Adrenal gland (tissue), 12 donors: ENCODE results near the gene MBP. TPM values are rescaled to one million over a fixed set of nuclear protein-coding genes. Genes with fewer than 3 reads are reported as not detected.

Experiments
- DNase-seq, 7 donors: peaks; one replicate each; pipeline ENCODE4 v3.0.0-alpha.2; 2019 to 2020
- H3K27ac ChIP-seq, 5 donors: fragments of 200-600 bp; sonication (generic) in 4 of 5; 1 replicate in 3 of 5; 2 replicates in 2 of 5; pipeline versions ENCODE4 v1.5.1 to v1.8.0; 2016 to 2020; ENCODE audit warnings: mild to moderate bottlenecking in 1 of 5
- H3K27me3 ChIP-seq: fragments of 200-600 bp; 2 replicates; pipeline ENCODE4 v1.8.0; 2021
- H3K36me3 ChIP-seq, 2 donors: fragments of 200-600 bp; replicated peaks in 1 of 2; 1 replicate in 1 of 2; 2 replicates in 1 of 2; pipeline versions ENCODE4 v1.5.1 to v1.8.0; 2018 to 2022
- H3K4me1 ChIP-seq, 2 donors: fragments of 200-600 bp; replicated peaks in 1 of 2; 1 replicate in 1 of 2; 2 replicates in 1 of 2; pipeline versions ENCODE4 v1.5.1 to v1.8.0; 2018 to 2021
- H3K4me3 ChIP-seq, 4 donors: fragments of 200-600 bp; sonication (generic) in 3 of 4; one replicate each; pipeline ENCODE4 v1.5.1; 2016 to 2018
- H3K9me3 ChIP-seq, 3 donors: fragments of 200-600 bp; sonication (generic) in 1 of 3; replicated peaks in 1 of 3; 1 replicate in 2 of 3; 2 replicates in 1 of 3; pipeline versions ENCODE4 v1.5.1 to v1.8.0; 2016 to 2021
- POLR2A ChIP-seq, 2 donors: fragments of 450-650 bp; IDR thresholded peaks; one replicate each; pipeline ENCODE4 v1.6.1; 2017; ENCODE audit warnings: antibody characterized with exemption in 2 of 2, mild to moderate bottlenecking in 2 of 2, moderate library complexity in 1 of 2
- WGBS, 4 donors: extraction: QIAGEN DNeasy Blood & Tissue Kit in 2 of 4; methylation state at CpG; one replicate each; pipeline versions ENCODE4 v1.1.5 to v1.1.7; 2013 to 2017; 5-methylcytosine and 5-hydroxymethylcytosine counted together
- intact Hi-C, 2 donors: fragments of 100-400 bp; cut with DNase I; formaldehyde crosslinking; loops; one replicate each; pipeline versions ENCODE4 v1.14.1 to v1.15.0; 2022 to 2023
- polyA plus RNA-seq, 3 donors: library from polyadenylated mRNA; stranded (reverse); fragments of 200-250 nt in 2 of 3; fragments of 350-450 nt in 1 of 3; fragmentation: Illumina TruSeq in 1 of 3; extraction: RNeasy Lipid Tissue Mini Kit (QIAGEN cat#74804) in 1 of 3; gene quantifications; one replicate each; pipeline ENCODE4 v1.2.3, GENCODE V29; 2013 to 2014
- total RNA-seq, 9 donors: library from RNA; depleted of rRNA in 4 of 9; stranded (reverse); fragments of >200 nt in 4 of 9; fragments of 120-200 nt in 1 of 9; fragmentation: NEBNext Ultra II Directional in 1 of 9; extraction: Animal tissue kit (Norgen Biotek cat#: 25700) in 1 of 9; gene quantifications; one replicate each; pipeline versions ENCODE4 v1.1.0 to v1.2.4, GENCODE V29; 2013 to 2023
- TF ChIP-seq, protein P1 (sequence below), 6 experiments: fragments of 450-650 bp in 4 of 6; fragments of 200-600 bp in 2 of 6; sonication (generic) in 1 of 6; IDR thresholded peaks; 1 replicate in 5 of 6; 2 replicates in 1 of 6; pipeline versions ENCODE4 v1.5.1 to v1.8.0; 2016 to 2021; ENCODE audit warnings: antibody characterized with exemption in 6 of 6, mild to moderate bottlenecking in 2 of 6, moderate library complexity in 1 of 6
- donor health status: healthy with polysubstance abuse.
- donor health status: Bipolar disorder and iron deficiency.
- donor health status: DM: yes; HTN: yes; CAD: no.
- donor health status: DM: no; HTN: no; CAD: no.
- donor health status: DM: no; HTN: no; CAD: no.
- donor health status: DM: yes; HTN: yes; CAD: no.

MBP gene
- total and polyA plus RNA-seq, 12 donors, result 1.8 to 23.7 (median 13.7) TPM

- WGBS, 4 donors, result 61 to 86% (median 75%) methylated on average over 5 of the region's 5 CpGs
Observed at GRCh38 chr18:77140030-77140429, 7.4 kb upstream of the MBP start.

DNA sequence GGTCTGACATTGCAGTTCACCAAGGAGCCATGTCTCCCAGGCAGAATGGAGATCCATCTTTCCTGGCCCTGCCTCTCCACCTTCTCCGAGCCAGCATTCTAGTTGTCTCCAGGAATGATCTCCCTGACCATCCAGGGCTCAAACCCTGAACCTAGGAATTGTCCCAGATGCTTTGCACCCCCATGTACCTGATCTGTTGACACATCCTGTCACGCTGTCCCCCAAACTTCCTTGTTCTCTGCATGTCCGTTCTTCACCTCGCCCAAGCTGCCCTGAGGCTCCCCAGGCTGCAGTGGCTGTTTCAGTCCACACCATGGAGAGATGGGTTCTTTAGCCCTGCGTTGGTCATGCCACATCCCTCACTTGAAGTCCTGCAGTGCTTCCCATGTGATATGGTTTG lies 7.0 kb upstream of the MBP start:
- intact Hi-C loops, result no loop called here
- TF ChIP-seq, protein P1, sequence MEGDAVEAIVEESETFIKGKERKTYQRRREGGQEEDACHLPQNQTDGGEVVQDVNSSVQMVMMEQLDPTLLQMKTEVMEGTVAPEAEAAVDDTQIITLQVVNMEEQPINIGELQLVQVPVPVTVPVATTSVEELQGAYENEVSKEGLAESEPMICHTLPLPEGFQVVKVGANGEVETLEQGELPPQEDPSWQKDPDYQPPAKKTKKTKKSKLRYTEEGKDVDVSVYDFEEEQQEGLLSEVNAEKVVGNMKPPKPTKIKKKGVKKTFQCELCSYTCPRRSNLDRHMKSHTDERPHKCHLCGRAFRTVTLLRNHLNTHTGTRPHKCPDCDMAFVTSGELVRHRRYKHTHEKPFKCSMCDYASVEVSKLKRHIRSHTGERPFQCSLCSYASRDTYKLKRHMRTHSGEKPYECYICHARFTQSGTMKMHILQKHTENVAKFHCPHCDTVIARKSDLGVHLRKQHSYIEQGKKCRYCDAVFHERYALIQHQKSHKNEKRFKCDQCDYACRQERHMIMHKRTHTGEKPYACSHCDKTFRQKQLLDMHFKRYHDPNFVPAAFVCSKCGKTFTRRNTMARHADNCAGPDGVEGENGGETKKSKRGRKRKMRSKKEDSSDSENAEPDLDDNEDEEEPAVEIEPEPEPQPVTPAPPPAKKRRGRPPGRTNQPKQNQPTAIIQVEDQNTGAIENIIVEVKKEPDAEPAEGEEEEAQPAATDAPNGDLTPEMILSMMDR (IDR thresholded peaks at IDR 0.05), result no peak
- TF ChIP-seq POLR2A (IDR thresholded peaks at IDR 0.05), result no peak
- no peaks in the 10 kb centered on the region for H3K36me3 ChIP-seq
- peaks cover 0 to under 1% of the 10 kb centered on the region in 2 donors for H3K4me1 ChIP-seq
- no peak overlapping the region for H3K4me3 ChIP-seq
- no peaks in the 10 kb centered on the region for H3K27me3 ChIP-seq
- H3K27ac ChIP-seq, result no peak overlapping the region
- WGBS, 4 donors, result 78 to 90% (median 84%) methylated on average over 5 of the region's 5 CpGs
- no peak for DNase-seq
- H3K9me3 ChIP-seq, result no peaks in the 10 kb centered on the region

More at GRCh38 chr18:77140030-77140429, 7.4 kb upstream of the MBP start:
- Histone ChIP-seq H3K27ac (no peak overlapping the region), H3K36me3 (no peaks in the 10 kb centered on the region), H3K27me3 (no peaks in the 10 kb centered on the region), H3K4me3 (no peak overlapping the region), H3K4me1 (no peaks in the 10 kb centered on the region), H3K9me3 (no peaks in the 10 kb centered on the region)
- intact Hi-C loops, result no loop called here
- DNase-seq, result no peak
- TF ChIP-seq, protein P1 (IDR thresholded peaks at IDR 0.05), result no peak
- TF ChIP-seq POLR2A (IDR thresholded peaks at IDR 0.05), result no peak

DNA sequence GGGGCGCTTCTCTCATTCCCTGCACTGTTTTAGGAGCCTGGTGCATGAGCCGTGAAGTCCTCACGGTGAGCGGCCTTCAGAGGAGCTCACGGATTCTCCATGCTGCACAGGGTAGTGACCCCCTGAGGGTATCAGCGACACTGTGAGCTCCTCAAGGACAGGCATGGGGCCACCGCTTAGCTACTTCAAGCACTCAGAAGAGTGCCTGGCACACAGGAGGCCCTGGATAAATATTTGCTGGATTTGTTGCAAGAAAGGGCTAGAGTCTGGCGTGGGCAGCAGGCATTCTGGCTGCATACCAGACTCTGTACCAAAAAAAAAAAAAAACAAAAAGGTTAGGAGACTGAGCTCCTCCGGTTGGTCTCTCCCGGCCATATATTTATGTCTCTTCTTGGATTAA lies 5.7 kb upstream of the MBP start:
- H3K27ac ChIP-seq, result no peak overlapping the region
- TF ChIP-seq POLR2A (IDR thresholded peaks at IDR 0.05), result no peak
- TF ChIP-seq, protein P1 (IDR thresholded peaks at IDR 0.05), result no peak
- H3K27me3 ChIP-seq, result no peaks in the 10 kb centered on the region
- peaks cover 0 to 10% of the 10 kb centered on the region in 2 donors for H3K4me1 ChIP-seq
- no peak for DNase-seq
- no peaks in the 10 kb centered on the region for H3K9me3 ChIP-seq
- H3K4me3 ChIP-seq, result no peak overlapping the region
- 59 to 70% (median 65%) methylated on average over 7 to 10 of the region's 10 CpGs for WGBS, 4 donors
- intact Hi-C loops, result no loop called here
- H3K36me3 ChIP-seq, result no peaks in the 10 kb centered on the region

- intact Hi-C loops, result no loop called here
- Histone ChIP-seq H3K9me3 (no peaks in the 10 kb centered on the region), H3K4me1 (peaks cover 0 to 14% of the 10 kb centered on the region in 2 donors), H3K36me3 (no peaks in the 10 kb centered on the region), H3K27me3 (no peaks in the 10 kb centered on the region), H3K27ac (no peak overlapping the region), H3K4me3 (no peak overlapping the region)
- WGBS, 4 donors, result 80 to 83% (median 82%) methylated on average over 9 of the region's 9 CpGs
- TF ChIP-seq POLR2A (IDR thresholded peaks at IDR 0.05), result no peak
- TF ChIP-seq, protein P1 (IDR thresholded peaks at IDR 0.05), result no peak
- DNase-seq, result no peak
Observed at GRCh38 chr18:77137851-77138250, 5.3 kb upstream of the MBP start.
